Epithelial cell of esophagus (primary cell): ENCODE results near the gene ZGRF1.

Source experiments
- DNase-seq: peaks from one replicate; pipeline ENCODE4 v3.0.0; 2010; ENCODE audit warnings: low read depth
- H3K4me3 ChIP-seq: 2 replicates; pipeline ENCODE4 v1.5.1; 2011; ENCODE audit warnings: mild to moderate bottlenecking, low read length, control low read depth
- TF ChIP-seq, protein P1 (sequence below): IDR thresholded peaks from 2 replicates; pipeline ENCODE4 v1.5.1; 2011; ENCODE audit warnings: low read depth, mild to moderate bottlenecking, low read length, control low read depth, inconsistent platforms; ENCODE audit not compliant: insufficient read depth; ENCODE audit errors: missing control alignments

The ZGRF1 gene

DNA sequence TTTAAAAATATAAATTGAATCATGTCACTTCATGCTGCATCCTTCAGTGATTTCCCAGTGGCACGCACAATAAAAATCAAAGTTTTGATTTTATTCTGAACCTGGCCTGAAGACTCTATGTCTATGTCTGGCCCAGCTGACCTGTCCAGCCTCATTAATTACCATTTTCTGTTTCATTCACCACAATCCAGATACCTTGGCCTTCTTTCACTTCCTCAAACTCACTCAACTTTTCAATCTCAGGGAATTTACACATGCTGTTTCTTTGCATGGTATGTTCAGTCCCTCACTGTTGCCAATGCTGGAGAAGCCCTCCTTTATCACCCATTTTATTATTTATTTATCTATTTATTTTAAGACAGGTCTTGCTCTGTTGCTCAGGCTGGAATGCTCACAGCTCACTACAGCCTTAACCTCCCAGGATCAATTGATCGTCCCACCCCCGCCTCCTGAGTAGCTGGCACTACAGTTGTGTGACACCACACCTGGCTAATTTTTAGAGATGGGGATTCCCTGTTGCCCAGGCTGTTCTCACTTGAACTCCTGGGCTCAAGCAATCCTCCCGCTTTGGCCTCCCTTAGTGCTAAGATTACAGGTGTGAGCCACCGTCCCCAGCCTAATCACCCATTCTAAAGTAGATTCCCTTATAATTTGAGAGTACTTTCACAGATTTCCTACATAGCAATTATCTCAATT, 43.1 kb downstream of the ZGRF1 start:
- TF ChIP-seq, protein P1, sequence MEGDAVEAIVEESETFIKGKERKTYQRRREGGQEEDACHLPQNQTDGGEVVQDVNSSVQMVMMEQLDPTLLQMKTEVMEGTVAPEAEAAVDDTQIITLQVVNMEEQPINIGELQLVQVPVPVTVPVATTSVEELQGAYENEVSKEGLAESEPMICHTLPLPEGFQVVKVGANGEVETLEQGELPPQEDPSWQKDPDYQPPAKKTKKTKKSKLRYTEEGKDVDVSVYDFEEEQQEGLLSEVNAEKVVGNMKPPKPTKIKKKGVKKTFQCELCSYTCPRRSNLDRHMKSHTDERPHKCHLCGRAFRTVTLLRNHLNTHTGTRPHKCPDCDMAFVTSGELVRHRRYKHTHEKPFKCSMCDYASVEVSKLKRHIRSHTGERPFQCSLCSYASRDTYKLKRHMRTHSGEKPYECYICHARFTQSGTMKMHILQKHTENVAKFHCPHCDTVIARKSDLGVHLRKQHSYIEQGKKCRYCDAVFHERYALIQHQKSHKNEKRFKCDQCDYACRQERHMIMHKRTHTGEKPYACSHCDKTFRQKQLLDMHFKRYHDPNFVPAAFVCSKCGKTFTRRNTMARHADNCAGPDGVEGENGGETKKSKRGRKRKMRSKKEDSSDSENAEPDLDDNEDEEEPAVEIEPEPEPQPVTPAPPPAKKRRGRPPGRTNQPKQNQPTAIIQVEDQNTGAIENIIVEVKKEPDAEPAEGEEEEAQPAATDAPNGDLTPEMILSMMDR, result no peak
- DNase-seq, result no peak
- H3K4me3 ChIP-seq, result no peak overlapping the region

DNA sequence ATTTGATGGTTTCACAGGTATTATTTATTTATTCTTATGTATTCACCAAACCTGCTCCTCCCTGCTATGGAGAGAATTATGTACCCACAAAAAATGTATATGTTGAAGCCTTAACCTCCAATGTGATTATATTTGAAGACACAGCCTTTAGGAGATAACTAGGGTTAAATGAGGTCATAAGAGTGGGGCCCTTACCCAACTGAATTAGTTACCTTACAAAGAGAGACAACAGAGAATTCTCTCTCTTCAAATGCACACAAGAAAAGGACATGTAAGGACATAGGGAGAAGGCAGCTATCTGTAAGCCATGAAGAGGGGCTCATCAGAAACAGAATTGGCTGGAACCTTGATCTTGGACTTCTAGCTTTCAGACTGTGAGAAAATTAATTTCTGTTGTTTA, 44.0 kb downstream of the ZGRF1 start:
- TF ChIP-seq, protein P1, result no peak
- H3K4me3 ChIP-seq, result no peak overlapping the region
- no peak for DNase-seq

DNA sequence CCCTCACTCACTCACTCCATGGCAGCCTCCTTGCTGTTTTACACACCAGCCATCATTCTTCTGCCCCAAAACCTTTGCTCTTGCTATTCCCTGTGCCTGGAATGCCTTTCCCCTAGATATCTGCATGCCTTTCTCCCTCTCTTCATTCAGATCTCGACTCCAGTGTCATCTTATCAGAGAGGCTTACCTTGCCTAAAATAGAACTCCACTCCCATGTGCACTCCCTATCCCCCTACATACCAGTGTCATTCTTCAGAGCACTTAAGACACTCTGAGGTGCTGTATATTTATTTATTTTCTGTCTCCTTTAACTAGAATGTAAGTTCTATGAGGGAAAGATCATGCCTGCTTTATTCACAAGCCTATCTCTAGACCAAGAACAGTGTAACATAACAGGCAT, 45.1 kb downstream of the ZGRF1 start:
- no peak overlapping the region for H3K4me3 ChIP-seq
- no peak for DNase-seq
- TF ChIP-seq, protein P1, result no peak

DNA sequence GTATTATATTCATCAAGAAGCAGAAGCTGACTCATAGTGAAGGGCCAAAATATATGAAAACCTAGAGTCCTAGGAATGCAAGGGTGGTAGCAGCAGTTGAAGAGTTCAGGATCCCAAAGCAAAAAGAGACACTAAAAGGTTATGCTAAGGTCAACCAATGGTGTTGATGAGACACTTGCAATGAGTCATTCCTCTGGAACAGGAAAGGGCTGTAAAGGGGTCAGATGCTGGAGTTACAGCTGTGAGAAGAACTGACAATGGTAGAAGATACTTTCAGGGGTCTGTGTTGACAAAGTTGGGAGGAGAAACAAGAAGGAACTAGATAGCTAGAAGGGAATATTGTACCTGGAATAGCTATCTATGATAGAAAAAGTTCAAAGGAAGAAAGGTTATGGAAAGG, 47.5 kb downstream of the ZGRF1 start:
- TF ChIP-seq, protein P1, result no peak
- peak; percentile 10 for DNase-seq
- no peak overlapping the region for H3K4me3 ChIP-seq

DNA sequence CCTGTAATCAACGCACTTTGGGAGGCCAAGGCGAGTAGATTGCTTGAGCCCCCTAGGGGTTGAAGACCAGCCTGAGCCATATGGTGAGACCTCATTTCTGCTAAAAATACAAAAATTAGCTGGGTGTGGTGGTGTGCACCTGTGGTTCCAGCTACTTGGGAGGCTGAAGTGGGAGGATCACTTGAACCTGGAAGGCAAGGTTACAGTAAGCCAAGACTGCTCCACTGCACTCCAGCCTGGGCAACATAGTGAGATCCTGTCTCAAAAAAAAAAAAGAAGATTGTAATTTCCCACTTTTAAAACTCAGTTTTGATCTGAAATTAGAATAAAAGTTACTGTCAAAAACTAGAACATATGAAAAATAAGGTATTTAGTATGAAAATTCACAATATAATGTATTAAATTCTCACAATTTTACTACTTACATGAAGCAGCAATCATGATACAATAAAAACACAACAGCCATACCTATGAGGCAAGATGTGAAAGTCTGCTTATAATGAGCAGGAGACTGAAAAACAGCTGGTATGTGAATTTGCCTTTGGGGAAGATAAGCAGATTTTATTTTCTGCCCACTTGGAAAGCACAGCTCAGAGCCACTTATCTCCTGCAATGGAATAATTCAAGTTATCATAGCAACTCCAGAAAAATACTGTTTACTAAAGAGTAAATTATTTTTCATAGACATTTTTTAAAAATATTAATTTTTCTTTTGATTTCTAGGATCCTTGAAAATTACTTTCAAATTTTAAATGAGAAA, 50.6 kb downstream of the ZGRF1 start:
- TF ChIP-seq, protein P1, result no peak
- no peak for DNase-seq
- H3K4me3 ChIP-seq, result no peak overlapping the region

DNA sequence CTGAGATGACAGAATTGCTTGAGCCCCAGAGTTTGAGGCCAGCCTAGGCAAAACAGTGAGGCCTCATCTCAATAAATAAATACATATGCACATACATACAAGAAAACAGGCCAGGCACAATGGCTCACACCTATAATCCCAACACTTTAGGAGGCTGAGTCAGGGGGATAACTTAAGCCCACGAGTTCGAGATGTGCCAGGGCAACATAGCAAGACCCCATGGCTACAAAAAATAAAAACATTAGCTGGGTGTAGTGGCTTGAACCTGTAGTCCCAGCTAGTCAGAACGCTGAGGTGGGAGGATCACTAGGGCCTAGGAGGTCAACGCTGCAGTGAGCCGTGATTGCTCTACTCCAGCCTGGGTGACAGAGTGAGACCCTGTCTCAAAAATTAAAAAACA, 69.2 kb downstream of the ZGRF1 start:
- no peak for DNase-seq
- H3K4me3 ChIP-seq, result no peak overlapping the region
- TF ChIP-seq, protein P1, result no peak
